SU-DHL-6 (cell line): ENCODE results near the gene FRAS1.

Source experiments
- CTCF ChIP-seq: fragments of 200-600 bp; sonication (generic); IDR thresholded peaks from one replicate; pipeline ENCODE4 v1.5.1; 2017; ENCODE audit warnings: antibody characterized with exemption, mild to moderate bottlenecking, low read length, moderate library complexity; ENCODE audit not compliant: insufficient read depth, poor library complexity, severe bottlenecking
- EZH2phosphoT487 ChIP-seq: fragments of 200-600 bp; sonication (generic), shearing (Covaris generic); conservative IDR thresholded peaks from 2 replicates; pipeline ENCODE4 v1.6.1; 2018; ENCODE audit warnings: mild to moderate bottlenecking, antibody characterized with exemption, low read length, moderate library complexity, mixed read lengths

DNA sequence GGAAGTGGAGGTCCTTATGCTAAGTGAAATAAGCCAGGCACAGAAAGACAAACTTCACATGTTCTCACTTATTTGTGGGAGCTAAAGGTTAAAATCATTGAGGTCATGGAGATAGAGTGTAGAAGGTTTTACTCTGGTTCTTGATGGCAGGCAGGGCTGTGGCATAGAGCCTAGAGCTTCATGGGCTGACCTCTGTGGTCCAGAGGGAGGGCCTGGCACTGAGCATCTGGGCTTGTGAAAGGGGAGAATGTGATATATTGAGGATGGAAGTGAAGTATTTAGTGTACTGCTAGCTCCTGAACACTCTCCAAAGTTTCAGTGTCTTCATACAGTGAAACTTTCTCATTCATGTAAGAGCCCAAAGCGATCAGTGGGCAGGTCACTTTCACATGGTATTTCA lies 423.2 kb downstream of the FRAS1 start:
- TF ChIP-seq CTCF (no peak), EZH2phosphoT487 (no peak)
